HepG2 (cell line): ENCODE results near the gene APOC1. TPM values are rescaled to one million over a fixed set of nuclear protein-coding genes. Genes with fewer than 3 reads are reported as not detected.

Experiments
- CBX5 ChIP-seq: sonication (generic); formaldehyde crosslinking; IDR thresholded peaks from 2 replicates; pipeline ENCODE4 v1.4.0; 2020; ENCODE audit warnings: missing genetic modification reagents, borderline replicate concordance
- CREB1 ChIP-seq, 2 experiments: fragments of 450-650 bp in 1 of 2; IDR thresholded peaks; 2 replicates each; pipeline ENCODE4 v1.6.1; 2016 to 2017; ENCODE audit warnings: control low read depth in 1 of 2, mild to moderate bottlenecking in 1 of 2, missing compliant biosample characterization in 1 of 2, missing genetic modification characterization in 1 of 2
- DR1 ChIP-seq: sonication (generic); formaldehyde crosslinking; IDR thresholded peaks from 2 replicates; pipeline ENCODE4 v1.8.0; 2021; ENCODE audit warnings: mild to moderate bottlenecking, missing genetic modification reagents, inconsistent platforms
- EP300 ChIP-seq, 3 experiments: sonication (generic) in 1 of 3; formaldehyde crosslinking in 1 of 3; IDR thresholded peaks; 2 replicates each; pipeline versions ENCODE4 v1.5.1 to v1.6.1; 2011 to 2020; ENCODE audit warnings: low read depth in 2 of 3, low read length in 2 of 3, borderline replicate concordance in 1 of 3, improper control_type of control experiment in 1 of 3, mild to moderate bottlenecking in 1 of 3, missing genetic modification reagents in 1 of 3, moderate library complexity in 1 of 3
- FIP1L1 ChIP-seq: fragments of 200-400 bp; formaldehyde crosslinking; IDR thresholded peaks from 2 replicates; pipeline ENCODE4 v1.6.1; 2018; ENCODE audit warnings: low read depth, mild to moderate bottlenecking, low read length, moderate library complexity, borderline replicate concordance; ENCODE audit not compliant: insufficient read depth
- FOXA1 ChIP-seq, 2 experiments: fragments of 450-650 bp in 1 of 2; sonication (generic) in 1 of 2; formaldehyde crosslinking in 1 of 2; IDR thresholded peaks; 2 replicates each; pipeline versions ENCODE4 v1.4.0 to v1.6.1; 2016 to 2020; ENCODE audit warnings: missing genetic modification reagents in 1 of 2
- MAFK ChIP-seq, 2 experiments: IDR thresholded peaks in 1 of 2; conservative IDR thresholded peaks in 1 of 2; 2 replicates each; pipeline ENCODE4 v1.6.1; 2011; ENCODE audit warnings: improper control_type of control experiment in 2 of 2, low read length in 2 of 2
- MED8 ChIP-seq: sonication (generic); formaldehyde crosslinking; IDR thresholded peaks from 2 replicates; pipeline ENCODE4 v1.8.1; 2023; ENCODE audit warnings: mild to moderate bottlenecking, missing genetic modification reagents; ENCODE audit not compliant: insufficient replicate concordance
- MIER3 ChIP-seq: IDR thresholded peaks from 2 replicates; pipeline ENCODE4 v1.6.1; 2016; ENCODE audit warnings: missing compliant biosample characterization, borderline replicate concordance
- MYPOP ChIP-seq: sonication (generic); formaldehyde crosslinking; IDR thresholded peaks from 2 replicates; pipeline ENCODE4 v1.8.1; 2023; ENCODE audit warnings: mild to moderate bottlenecking, moderate library complexity, missing genetic modification reagents
- NFIC ChIP-seq: IDR thresholded peaks from 2 replicates; pipeline ENCODE4 v1.6.1; 2012; ENCODE audit warnings: mild to moderate bottlenecking, low read length, inconsistent platforms
- PITX1 ChIP-seq: sonication (generic); formaldehyde crosslinking; IDR thresholded peaks from 2 replicates; pipeline ENCODE4 v1.5.1; 2020; ENCODE audit warnings: mild to moderate bottlenecking, missing genetic modification reagents
- RFXAP ChIP-seq: sonication (generic); formaldehyde crosslinking; IDR thresholded peaks from 2 replicates; pipeline ENCODE4 v1.4.0; 2020; ENCODE audit warnings: missing genetic modification reagents, borderline replicate concordance
- SMAD1 ChIP-seq: sonication (generic); formaldehyde crosslinking; IDR thresholded peaks from 2 replicates; pipeline ENCODE4 v1.4.0; 2020; ENCODE audit warnings: missing genetic modification reagents, low read depth, mild to moderate bottlenecking, borderline replicate concordance
- ZBED4 ChIP-seq: sonication (generic); formaldehyde crosslinking; IDR thresholded peaks from 2 replicates; pipeline ENCODE4 v1.4.0; 2020; ENCODE audit warnings: missing genetic modification reagents, borderline replicate concordance
- ZBTB46 ChIP-seq: sonication (generic); formaldehyde crosslinking; IDR thresholded peaks from 2 replicates; pipeline ENCODE4 v1.4.0; 2020; ENCODE audit warnings: mild to moderate bottlenecking, missing genetic modification reagents, borderline replicate concordance
- ZNF614 ChIP-seq: IDR thresholded peaks from 2 replicates; pipeline ENCODE4 v1.6.1; 2018; ENCODE audit warnings: missing biosample characterization, missing genetic modification reagents, inconsistent platforms, borderline replicate concordance
- ZNF674 ChIP-seq: sonication (generic); formaldehyde crosslinking; IDR thresholded peaks from 2 replicates; pipeline ENCODE4 v1.5.0; 2020; ENCODE audit warnings: low read depth, mild to moderate bottlenecking, missing genetic modification reagents
- ZNF678 ChIP-seq: sonication (generic); formaldehyde crosslinking; IDR thresholded peaks from 2 replicates; pipeline ENCODE4 v1.4.0; 2020; ENCODE audit warnings: mild to moderate bottlenecking, missing genetic modification reagents
- polyA plus RNA-seq, 8 experiments: library from polyadenylated mRNA; depleted of rRNA in 3 of 8; stranded (reverse) in 7 of 8; unstranded in 1 of 8; fragments of >200 nt; fragmentation: Illumina TruSeq in 4 of 8; extraction: Trizol in 4 of 8; gene quantifications; 2 replicates each; pipeline versions ENCODE4 v1.2.1 to v1.2.3, GENCODE V29; 2011 to 2016; ENCODE audit warnings: low read depth in 4 of 8, missing spikeins in 1 of 8, mixed read lengths in 1 of 8; ENCODE audit not compliant: insufficient read depth in 1 of 8
- total RNA-seq, 5 experiments: library from RNA; depleted of rRNA; stranded (reverse); fragments of >200 nt; fragmentation: Illumina TruSeq; extraction: Trizol; gene quantifications; 2 replicates each; pipeline ENCODE4 v1.2.3, GENCODE V29; 2016; ENCODE audit warnings: low read depth in 1 of 5

Gene APOC1
- total and polyA plus RNA-seq, 2 of the 13 experiments (the other 11 are each of a cell fraction or from before 2014, with no cell fraction given), result 600 to 1,235 TPM

GRCh38 chr19:44939668-44940067, 25.3 kb downstream of the APOC1 start (continued):
- no peak for TF ChIP-seq ZBED4 (CRISPR knock-in tag)
- TF ChIP-seq ZNF614 (CRISPR knock-in tag), result peak; percentile 61; the same call in 1 of the 2 replicates
- no peak for TF ChIP-seq FOXA1 (IDR thresholded peaks at IDR 0.05)
- peak; percentile 25; the same call in 1 of the 2 replicates for TF ChIP-seq FOXA1 (CRISPR knock-in tag; IDR thresholded peaks at IDR 0.05)
- TF ChIP-seq SMAD1, result no peak
- TF ChIP-seq NFIC, result 0 out of 2 replicates have a peak, but pooled peaks have one; percentile 18
- no peak for TF ChIP-seq ZNF678 (CRISPR knock-in tag)
- no peak for TF ChIP-seq CREB1 (IDR thresholded peaks at IDR 0.05)
- TF ChIP-seq CREB1 (CRISPR knock-in tag; IDR thresholded peaks at IDR 0.05), result peak; percentile 76
- no peak for TF ChIP-seq ZNF674
- no peak for TF ChIP-seq MAFK (conservative IDR thresholded peaks at IDR 0.05 in 1 of 2, IDR thresholded peaks at IDR 0.05 in 1 of 2; ENCODE audit: low read length in 2 of 2)
- no peak; the same call in 1 of the 2 replicates for TF ChIP-seq CBX5 (CRISPR knock-in tag)
- TF ChIP-seq ZBTB46 (CRISPR knock-in tag), result no peak
- no peak for TF ChIP-seq MED8 (CRISPR knock-in tag)
- TF ChIP-seq DR1 (CRISPR knock-in tag), result no peak
- peak; percentile 67 for TF ChIP-seq PITX1 (CRISPR knock-in tag)
- no peak for TF ChIP-seq RFXAP
- TF ChIP-seq MYPOP (CRISPR knock-in tag), result no peak
- no peak for TF ChIP-seq FIP1L1
- 0 out of 2 replicates have a peak, but pooled peaks have one; percentile 35 for TF ChIP-seq MIER3 (CRISPR knock-in tag)
- peak in 1 of 2 experiments; percentile 57; a peak in 2 of 4 replicates for TF ChIP-seq EP300 (IDR thresholded peaks at IDR 0.05; ENCODE audit: low read depth in 2 of 2, low read length in 2 of 2)
- no peak; the same call in 1 of the 2 replicates for TF ChIP-seq EP300 (CRISPR knock-in tag; IDR thresholded peaks at IDR 0.05; ENCODE audit: borderline replicate concordance)
